KG1 (cell line): ENCODE data around the gene KRTAP10-6.
"Not testable (repeated sequence)": the region's sequence is repeated elsewhere in the genome, so short reads cannot be mapped to it uniquely, and the experiment has no call there.

Experiments used
- DNase-seq: peaks from one replicate; lab custom pipeline; 2025; lab: John Stamatoyannopoulos, UW

The KRTAP10-6 gene

DNA sequence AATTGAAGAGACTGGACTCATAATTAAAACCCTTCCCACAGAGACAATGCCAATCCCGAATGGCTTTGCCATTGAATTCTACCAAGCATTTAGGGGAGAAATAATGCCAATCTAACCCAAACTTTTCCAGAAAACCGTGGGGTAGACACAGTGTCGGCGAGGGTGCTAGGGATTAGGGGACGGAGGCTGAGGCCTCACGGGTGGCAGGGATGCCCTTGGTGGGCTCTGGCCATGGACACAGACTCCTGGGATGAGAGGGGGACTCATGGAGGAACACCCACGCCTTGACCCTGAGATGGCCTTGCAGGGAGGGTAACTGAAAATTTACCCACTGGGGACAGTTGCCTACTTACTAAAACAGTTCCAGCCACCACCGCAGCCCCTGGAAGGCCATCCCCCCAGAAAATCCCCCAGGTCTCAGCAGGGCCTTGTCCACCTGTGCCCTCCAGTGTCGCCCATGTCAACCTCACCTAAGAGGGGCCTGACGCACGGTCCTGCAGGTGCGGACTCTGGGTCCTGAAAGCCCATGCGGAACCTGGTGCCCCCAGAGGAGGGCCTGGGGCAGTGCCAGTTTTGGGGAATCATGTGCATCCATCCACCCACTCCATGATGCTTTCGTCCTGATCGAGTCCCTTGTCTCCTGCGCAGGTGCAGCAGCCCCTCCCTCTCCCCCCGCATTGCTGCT is 13.8 kb downstream of the KRTAP10-6 start:
- DNase-seq, result no peak

- DNase-seq, result no peak
Measured at GRCh38 chr21:44576025-44576420, 16.3 kb downstream of the KRTAP10-6 start.

- DNase-seq, result no peak
Measured at GRCh38 chr21:44575307-44576024, 16.8 kb downstream of the KRTAP10-6 start.

DNA sequence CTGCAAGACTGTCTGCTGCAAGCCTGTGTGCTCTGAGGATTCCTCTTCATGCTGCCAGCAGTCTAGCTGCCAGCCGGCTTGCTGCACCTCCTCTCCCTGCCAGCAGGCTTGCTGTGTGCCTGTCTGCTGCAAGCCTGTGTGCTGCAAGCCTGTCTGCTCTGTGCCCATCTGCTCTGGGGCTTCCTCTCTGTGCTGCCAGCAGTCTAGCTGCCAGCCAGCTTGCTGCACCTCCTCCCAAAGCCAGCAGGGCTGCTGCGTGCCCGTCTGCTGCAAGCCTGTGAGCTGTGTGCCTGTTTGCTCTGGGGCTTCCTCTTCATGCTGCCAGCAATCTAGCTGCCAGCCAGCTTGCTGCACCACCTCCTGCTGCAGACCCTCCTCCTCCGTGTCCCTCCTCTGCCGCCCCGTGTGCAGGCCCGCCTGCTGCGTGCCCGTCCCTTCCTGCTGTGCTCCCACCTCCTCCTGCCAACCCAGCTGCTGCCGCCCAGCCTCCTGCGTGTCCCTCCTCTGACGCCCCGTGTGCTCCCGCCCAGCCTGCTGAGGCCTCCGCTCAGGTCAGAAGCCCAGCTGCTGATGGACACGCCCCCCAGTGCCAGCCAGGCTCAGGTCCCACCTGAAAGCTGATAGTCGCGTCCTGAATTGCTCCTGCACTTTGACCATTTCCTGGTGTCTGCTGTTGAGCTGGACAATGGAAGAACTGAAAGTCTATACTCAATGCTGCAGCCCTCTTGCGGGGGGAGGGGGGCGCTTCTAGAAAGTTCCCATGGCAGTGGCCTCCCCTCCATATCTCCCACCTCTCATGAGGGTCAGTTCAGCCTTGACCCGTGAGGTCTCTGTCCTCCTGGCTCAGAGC is 17.6 kb downstream of the KRTAP10-6 start:
- DNase-seq, result no peak

DNA sequence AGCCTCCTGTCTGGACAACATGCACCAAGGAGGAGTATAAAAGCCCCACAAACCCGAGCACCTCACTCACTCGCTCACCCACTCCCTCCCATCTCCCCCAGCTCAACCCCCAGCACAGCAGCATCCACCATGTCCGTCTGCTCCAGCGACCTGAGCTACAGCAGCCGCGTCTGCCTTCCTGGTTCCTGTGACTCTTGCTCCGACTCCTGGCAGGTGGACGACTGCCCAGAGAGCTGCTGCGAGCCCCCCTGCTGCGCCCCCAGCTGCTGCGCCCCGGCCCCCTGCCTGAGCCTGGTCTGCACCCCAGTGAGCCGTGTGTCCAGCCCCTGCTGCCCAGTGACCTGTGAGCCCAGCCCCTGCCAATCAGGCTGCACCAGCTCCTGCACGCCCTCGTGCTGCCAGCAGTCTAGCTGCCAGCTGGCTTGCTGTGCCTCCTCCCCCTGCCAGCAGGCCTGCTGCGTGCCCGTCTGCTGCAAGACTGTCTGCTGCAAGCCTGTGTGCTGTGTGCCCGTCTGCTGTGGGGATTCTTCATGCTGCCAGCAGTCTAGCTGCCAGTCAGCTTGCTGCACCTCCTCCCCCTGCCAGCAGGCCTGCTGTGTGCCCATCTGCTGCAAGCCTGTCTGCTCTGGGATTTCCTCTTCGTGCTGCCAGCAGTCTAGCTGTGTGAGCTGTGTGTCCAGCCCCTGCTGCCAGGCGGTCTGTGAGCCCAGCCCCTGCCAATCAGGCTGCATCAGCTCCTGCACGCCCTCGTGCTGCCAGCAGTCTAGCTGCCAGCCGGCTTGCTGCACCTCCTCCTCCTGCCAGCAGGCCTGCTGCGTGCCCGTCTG is 18.5 kb downstream of the KRTAP10-6 start, which contains the start of gene KRTAP10-4:
KRTAP10-4 (plus strand) TSS at position 100 of the 827 bp plus-strand sequence; CDS start at position 130, 30 bp downstream.
- not testable (repeated sequence) for DNase-seq

DNA sequence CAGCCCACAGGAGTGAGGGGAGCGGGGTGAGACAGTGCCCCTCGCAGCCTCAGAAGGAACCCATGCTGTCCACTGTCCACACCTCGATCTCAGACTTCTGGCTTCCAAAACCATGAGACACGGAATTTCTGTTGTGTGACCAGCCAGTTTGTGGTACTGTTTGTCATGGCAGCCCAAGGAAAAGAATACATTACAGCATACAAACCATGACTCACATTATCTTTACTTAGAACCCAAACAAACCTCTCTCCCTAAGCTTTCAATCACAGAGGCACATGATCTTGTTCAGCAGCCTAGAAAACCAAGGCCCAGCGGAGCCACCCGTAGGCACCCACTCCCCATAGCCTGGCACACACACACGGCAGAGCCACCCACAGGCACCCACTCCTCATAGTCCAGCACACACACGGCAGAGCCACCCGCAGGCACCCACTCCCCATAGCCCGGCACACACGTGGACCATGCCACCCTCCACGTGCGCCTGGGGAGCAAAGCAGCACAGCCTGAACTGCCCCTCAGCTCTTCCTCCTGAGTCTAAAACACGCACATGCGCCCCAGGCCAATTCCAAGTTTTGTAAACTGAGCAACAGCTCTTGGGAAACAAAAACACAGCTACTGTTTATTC is 19.2 kb downstream of the KRTAP10-6 start:
- DNase-seq, result no peak

- DNase-seq, result no peak
Measured at GRCh38 chr21:44571844-44572782, 20.2 kb downstream of the KRTAP10-6 start.

- no peak for DNase-seq
Measured at GRCh38 chr21:44571296-44571695, 21.0 kb downstream of the KRTAP10-6 start.

DNA sequence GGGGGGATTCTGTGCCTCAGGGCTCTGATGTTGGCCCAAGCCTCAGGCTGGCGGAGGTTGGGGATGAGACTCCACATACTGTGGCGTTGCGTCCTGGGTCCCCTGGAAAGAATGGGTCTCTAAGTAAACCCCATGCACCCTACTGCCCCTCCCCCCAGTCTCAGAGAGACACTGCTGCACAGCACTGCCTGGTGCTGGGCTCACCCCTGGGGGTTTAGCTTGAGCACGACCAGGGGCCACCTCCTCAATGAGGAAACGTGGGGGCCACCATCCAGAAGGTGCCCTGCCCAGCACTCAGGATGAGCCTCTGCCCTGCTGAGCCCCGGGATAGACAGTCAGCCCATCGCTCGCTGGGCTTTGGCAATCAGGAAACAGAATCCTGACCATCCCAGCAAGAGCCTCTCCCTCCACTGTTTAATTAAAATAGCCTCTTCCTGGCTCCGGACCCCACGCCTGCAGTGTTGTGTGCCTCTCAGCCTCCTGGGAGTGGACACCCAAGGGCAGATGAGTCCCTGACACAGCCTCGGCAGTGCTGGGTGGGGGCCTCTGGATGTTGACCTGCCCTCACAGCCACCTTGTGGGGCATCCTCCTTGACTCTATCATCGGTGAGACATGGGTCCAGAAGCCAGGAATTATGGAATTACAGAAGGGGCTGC is 22.3 kb downstream of the KRTAP10-6 start:
- no peak for DNase-seq

DNA sequence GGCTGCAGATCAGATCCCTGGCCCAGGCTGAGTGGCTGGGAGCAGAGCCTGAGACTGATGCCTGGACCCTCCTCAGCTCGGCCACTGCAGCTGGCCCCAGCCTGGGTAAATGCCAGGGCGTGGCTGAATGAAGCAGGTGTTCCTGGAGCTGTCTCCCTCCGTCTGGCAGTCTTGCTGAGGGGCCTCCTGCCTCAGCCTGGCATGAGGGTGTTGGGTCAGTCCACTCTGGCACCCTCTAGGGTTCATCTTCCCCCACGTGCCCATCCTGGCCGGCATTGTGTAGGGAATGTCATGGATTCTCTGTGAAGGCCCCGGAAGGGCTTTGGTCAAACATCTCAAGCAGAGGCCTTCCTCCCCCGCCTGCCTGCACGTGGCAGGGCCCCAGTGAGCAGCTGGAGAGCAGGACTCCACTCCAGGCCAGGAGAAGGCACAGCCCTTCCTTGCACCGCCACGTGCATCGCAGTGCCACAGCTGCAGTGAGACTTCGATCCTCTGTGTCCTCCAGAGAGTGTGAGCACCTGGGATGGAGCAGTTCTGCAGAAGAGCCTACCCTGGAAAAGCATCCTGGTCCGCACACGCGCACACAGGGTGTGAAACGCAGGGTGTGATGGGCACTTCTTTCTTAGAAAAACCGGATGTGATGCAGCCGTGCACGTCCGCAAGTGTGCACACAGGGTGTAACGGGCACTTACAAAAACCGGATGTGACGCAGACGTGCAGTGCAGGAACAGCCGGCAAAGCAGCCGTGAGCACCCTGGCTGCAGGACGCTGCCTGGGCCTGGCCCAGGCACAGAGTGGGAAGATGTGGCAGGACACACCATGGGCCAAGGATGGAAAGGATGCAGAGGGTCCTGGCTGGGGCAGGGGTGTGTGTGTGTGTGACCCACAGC is 23.4 kb downstream of the KRTAP10-6 start:
- DNase-seq, result no peak

GRCh38 chr21:44568261-44568660 is 24.0 kb downstream of the KRTAP10-6 start:
- no peak for DNase-seq

- no peak for DNase-seq
Measured at GRCh38 chr21:44567481-44568171, 24.7 kb downstream of the KRTAP10-6 start.

DNA sequence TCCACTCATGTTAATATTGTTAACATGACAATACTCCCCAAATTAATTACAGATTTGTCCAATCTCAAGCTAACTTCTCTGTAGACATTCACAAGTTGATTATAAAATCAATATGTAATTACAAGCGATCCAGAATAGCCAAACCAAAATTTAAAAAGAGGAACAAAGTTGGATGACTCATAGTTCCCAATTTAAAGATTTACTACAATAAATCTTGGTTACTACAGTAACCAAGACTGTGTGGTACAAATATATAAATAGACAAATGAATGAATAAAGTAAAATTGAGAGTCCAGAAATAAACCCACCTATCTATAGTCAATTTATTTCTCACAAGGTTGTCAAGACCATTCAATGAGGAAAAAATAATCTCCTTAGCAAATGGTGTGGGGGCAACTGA is 25.9 kb downstream of the KRTAP10-6 start:
- DNase-seq, result peak; percentile 7

GRCh38 chr21:44564886-44565598 is 27.3 kb downstream of the KRTAP10-6 start:
- DNase-seq, result no peak

DNA sequence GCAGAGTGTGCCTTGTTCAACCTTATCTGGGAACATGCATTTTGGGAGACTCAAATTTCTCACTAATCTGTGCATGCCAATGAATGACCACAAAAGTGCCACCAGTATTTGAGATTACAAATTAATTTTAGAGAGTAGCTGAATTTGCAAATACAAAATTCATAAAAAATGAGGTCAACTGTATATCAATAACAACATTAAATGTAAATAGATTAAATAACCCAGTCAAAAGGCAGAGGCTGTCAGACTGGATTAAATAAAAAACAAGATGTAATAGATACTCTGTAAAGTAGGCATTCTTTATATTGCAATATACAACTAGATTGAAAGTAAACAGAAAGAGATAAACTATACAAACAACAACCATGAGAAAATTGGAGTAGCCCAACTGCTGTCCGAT is 28.2 kb downstream of the KRTAP10-6 start:
- no peak for DNase-seq

- no peak for DNase-seq
Measured at GRCh38 chr21:44558695-44559094, 33.6 kb downstream of the KRTAP10-6 start, which contains the start of gene KRTAP10-3. KRTAP10-3 (minus strand) TSS chr21:44558795; CDS start chr21:44558715, 80 bp downstream.

DNA sequence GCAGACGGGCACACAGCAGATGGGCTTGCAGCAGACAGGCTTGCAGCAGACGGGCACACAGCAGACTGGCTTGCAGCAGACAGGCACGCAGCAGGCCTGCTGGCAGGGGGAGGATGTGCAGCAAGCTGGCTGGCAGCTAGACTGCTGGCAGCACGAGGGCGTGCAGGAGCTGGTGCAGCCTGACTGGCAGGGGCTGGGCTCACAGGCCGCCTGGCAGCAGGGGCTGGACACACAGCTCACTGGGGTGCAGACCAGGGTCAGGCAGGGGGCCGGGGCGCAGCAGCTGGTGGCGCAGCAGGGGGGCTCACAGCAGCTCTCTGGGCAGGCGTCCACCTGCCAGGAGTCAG is 34.0 kb downstream of the KRTAP10-6 start:
- not testable (repeated sequence) for DNase-seq
